ENCODE results near the gene MCOLN1. TPM values are rescaled to one million over a fixed set of nuclear protein-coding genes. Genes with fewer than 3 reads are reported as not detected.

MCOLN1 gene
- total RNA-seq (2022; extraction: Qiagen RNA extraction; ENCODE audit: low read depth) = 10.5 to 14.9 TPM (median 13.1 TPM) in 5 replicates

GRCh38 chr19:7522072-7522922 is at the start of gene MCOLN1:
Gene MCOLN1 (plus strand): TSS chr19:7522624. CDS start chr19:7522751, 127 bp downstream.

DNA sequence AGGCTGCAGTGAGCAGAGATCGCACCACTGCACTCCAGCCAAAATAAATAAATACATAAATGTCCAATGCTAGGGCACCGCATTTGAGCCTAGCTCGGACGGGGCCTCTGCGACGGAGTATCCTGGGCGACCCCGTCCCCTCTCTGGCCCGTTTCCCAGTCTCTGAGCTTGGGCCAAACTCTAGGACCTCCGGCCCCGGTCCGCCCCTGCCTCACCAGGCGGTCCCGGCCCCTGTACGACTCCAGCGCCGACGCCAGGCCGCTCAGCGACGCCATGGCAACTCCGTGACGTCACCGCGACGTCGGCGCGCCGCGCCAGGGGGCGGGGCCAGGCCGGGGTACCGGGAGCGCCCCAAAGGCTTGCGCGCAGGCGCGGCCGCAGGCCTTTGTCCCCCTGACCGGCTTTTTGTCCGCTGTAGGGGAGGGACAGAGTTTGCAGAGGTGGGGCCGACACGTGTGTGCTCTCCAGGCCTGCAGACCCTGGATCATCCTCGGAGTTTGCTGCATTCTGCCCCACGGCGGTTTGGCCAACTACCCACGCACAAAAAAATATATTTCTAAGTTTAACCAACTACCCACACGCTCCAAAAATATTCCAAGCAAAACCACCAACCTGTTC is 33.6 kb upstream of the MCOLN1 start, which contains the start of gene PEX11G:
Gene PEX11G (minus strand): TSS at position 300 of the 618 bp plus-strand sequence. CDS start 25 bp downstream, at position 275.

GRCh38 chr19:7515645-7516151 is 6.7 kb upstream of the MCOLN1 start, which contains the start of gene ZNF358:
Gene ZNF358 (plus strand): TSS chr19:7516103. CDS start chr19:7519243, 3,140 bp downstream.

GRCh38 chr19:7535047-7535997 is 12.9 kb downstream of the MCOLN1 start, which contains the start of gene PNPLA6:
Gene PNPLA6 (plus strand): TSS chr19:7535717. CDS start chr19:7535789, 72 bp downstream.

Other genes with a start within 250 kb of the MCOLN1 start
- gene INSR, start 228.2 kb upstream of the MCOLN1 start, total RNA-seq (2022; extraction: Qiagen RNA extraction; ENCODE audit: low read depth) = 1.4 to 2.6 TPM (median 2.3 TPM) in 5 replicates
- 42.0 to 59.6 TPM (median 51.9 TPM) in 5 replicates for gene ARHGEF18, start 173.7 kb upstream of the MCOLN1 start, total RNA-seq (2022; extraction: Qiagen RNA extraction; ENCODE audit: low read depth)
- 0.93 to 2.1 TPM (median 1.8 TPM) in 5 replicates for gene PEX11G, start 33.6 kb upstream of the MCOLN1 start, total RNA-seq (2022; extraction: Qiagen RNA extraction; ENCODE audit: low read depth)
- gene ZNF358, start 6.5 kb upstream of the MCOLN1 start, total RNA-seq (2022; extraction: Qiagen RNA extraction; ENCODE audit: low read depth) = 13.8 to 20.6 TPM (median 20.1 TPM) in 5 replicates
- gene PNPLA6, start 13.1 kb downstream of the MCOLN1 start, total RNA-seq (2022; extraction: Qiagen RNA extraction; ENCODE audit: low read depth) = 26.9 to 37.6 TPM (median 33.9 TPM) in 5 replicates
- 2.8 to 5.5 TPM (median 4.3 TPM) in 5 replicates for gene CAMSAP3, start 73.2 kb downstream of the MCOLN1 start, total RNA-seq (2022; extraction: Qiagen RNA extraction; ENCODE audit: low read depth)
- 21.4 to 27.8 TPM (median 26.3 TPM) in 5 replicates for gene XAB2, start 106.9 kb downstream of the MCOLN1 start, total RNA-seq (2022; extraction: Qiagen RNA extraction; ENCODE audit: low read depth)
- gene PET100, start 107.2 kb downstream of the MCOLN1 start, total RNA-seq (2022; extraction: Qiagen RNA extraction; ENCODE audit: low read depth) = 52.7 to 81.5 TPM (median 56.6 TPM) in 5 replicates
- gene PCP2, start 111.1 kb downstream of the MCOLN1 start, total RNA-seq (2022; extraction: Qiagen RNA extraction; ENCODE audit: low read depth) = 0.20 TPM in 1 of 5 replicates, not detected in the others
- gene STXBP2, start 114.5 kb downstream of the MCOLN1 start, total RNA-seq (2022; extraction: Qiagen RNA extraction; ENCODE audit: low read depth) = 32.9 to 44.6 TPM (median 40.8 TPM) in 5 replicates
- not detected in 5 replicates for gene RETN, start 146.4 kb downstream of the MCOLN1 start, total RNA-seq (2022; extraction: Qiagen RNA extraction; ENCODE audit: low read depth)
- gene MCEMP1, start 154.5 kb downstream of the MCOLN1 start, total RNA-seq (2022; extraction: Qiagen RNA extraction; ENCODE audit: low read depth) = not detected in 5 replicates
- gene TRAPPC5, start 158.2 kb downstream of the MCOLN1 start, total RNA-seq (2022; extraction: Qiagen RNA extraction; ENCODE audit: low read depth) = 44.6 to 114 TPM (median 102 TPM) in 5 replicates
- gene FCER2, start 179.5 kb downstream of the MCOLN1 start, total RNA-seq (2022; extraction: Qiagen RNA extraction; ENCODE audit: low read depth) = not detected in 5 replicates
- gene CLEC4G, start 209.5 kb downstream of the MCOLN1 start, total RNA-seq (2022; extraction: Qiagen RNA extraction; ENCODE audit: low read depth) = not detected in 5 replicates
- gene CD209, start 224.9 kb downstream of the MCOLN1 start, total RNA-seq (2022; extraction: Qiagen RNA extraction; ENCODE audit: low read depth) = not detected in 5 replicates
- gene CLEC4M, start 240.6 kb downstream of the MCOLN1 start, total RNA-seq (2022; extraction: Qiagen RNA extraction; ENCODE audit: low read depth) = not detected in 5 replicates

All from A549 treated with RU486 at 1 μM for 4 hours (cell line).